ENCODE data around the gene KCNAB1. TPM values are rescaled to one million over a fixed set of nuclear protein-coding genes. Genes with fewer than 3 reads are reported as not detected.

Gene KCNAB1
- total RNA-seq, 1 experiment from 2014 or later = not detected

- POLR2A ChIA-PET (ENCODE audit: unreplicated experiment) = no interaction called here
- H3K9me2 ChIP-seq (replicated peaks; ENCODE audit: low read length) = no peaks in the 10 kb centered on the region
- H3F3A ChIP-seq (ENCODE audit: low read length, unreplicated experiment) = no peaks in the 10 kb centered on the region
- TF ChIP-seq EZH2phosphoT487 (IDR thresholded peaks at IDR 0.05; ENCODE audit: borderline replicate concordance, low read length) = no peak
- no peak for TF ChIP-seq CTCF (conservative IDR thresholded peaks at IDR 0.05; ENCODE audit: low read depth, low read length)
- TF ChIP-seq EZH2 (IDR thresholded peaks at IDR 0.05; ENCODE audit: low read length, unreplicated experiment) = no peak
- no peaks in the 10 kb centered on the region for H3K36me3 ChIP-seq (ENCODE audit: low read depth, low read length)
- no peaks in the 10 kb centered on the region for H3K79me2 ChIP-seq (ENCODE audit: low read length)
- DNase-seq (no peak), ATAC-seq (no peak)
- H4K20me1 ChIP-seq (ENCODE audit: low read length) = no peaks in the 10 kb centered on the region
- H3K4me1 ChIP-seq (ENCODE audit: insufficient read depth, low read length) = no peaks in the 10 kb centered on the region
- no peak overlapping the region for H3K27ac ChIP-seq (ENCODE audit: low read length)
- no peaks in the 10 kb centered on the region for H3K9me3 ChIP-seq (ENCODE audit: low read length)
- intact Hi-C loops (cut with micrococcal nuclease) = no loop called here
- no peak overlapping the region for H3K4me2 ChIP-seq (ENCODE audit: low read length)
- no peak overlapping the region for H2AFZ ChIP-seq (ENCODE audit: low read length)
- H3K27me3 ChIP-seq (ENCODE audit: low read length) = peaks cover 68% of the 10 kb centered on the region
- no TSS peak for BruUV-seq (replicated peaks)
- no peak overlapping the region for H3K9ac ChIP-seq (ENCODE audit: low read length)
- H3K4me3 ChIP-seq (ENCODE audit: low read length) = no peak overlapping the region
- CTCF ChIA-PET = no interaction called here
Observed at GRCh38 chr3:156126467-156126866, 6.1 kb downstream of the KCNAB1 start.

GRCh38 chr3:156131241-156131640 lies 10.9 kb downstream of the KCNAB1 start:
- peaks cover 84% of the 10 kb centered on the region for H3K27me3 ChIP-seq (ENCODE audit: low read length)
- H3K9me2 ChIP-seq (replicated peaks; ENCODE audit: low read length) = no peaks in the 10 kb centered on the region
- no peaks in the 10 kb centered on the region for H3K4me1 ChIP-seq (ENCODE audit: insufficient read depth, low read length)
- no peak overlapping the region for H3K27ac ChIP-seq (ENCODE audit: low read length)
- ChIA-PET CTCF (no interaction called here), POLR2A (ENCODE audit: unreplicated experiment) (no interaction called here)
- no peaks in the 10 kb centered on the region for H3K79me2 ChIP-seq (ENCODE audit: low read length)
- H4K20me1 ChIP-seq (ENCODE audit: low read length) = no peaks in the 10 kb centered on the region
- intact Hi-C loops (cut with micrococcal nuclease) = no loop called here
- no peak overlapping the region for H3K4me3 ChIP-seq (ENCODE audit: low read length)
- TF ChIP-seq EZH2 (IDR thresholded peaks at IDR 0.05; ENCODE audit: low read length, unreplicated experiment) (no peak), CTCF (conservative IDR thresholded peaks at IDR 0.05; ENCODE audit: low read depth, low read length) (no peak), EZH2phosphoT487 (IDR thresholded peaks at IDR 0.05; ENCODE audit: borderline replicate concordance, low read length) (no peak)
- no peak overlapping the region for H2AFZ ChIP-seq (ENCODE audit: low read length)
- no peaks in the 10 kb centered on the region for H3F3A ChIP-seq (ENCODE audit: low read length, unreplicated experiment)
- no TSS peak for BruUV-seq (replicated peaks)
- DNase-seq = no peak
- no peaks in the 10 kb centered on the region for H3K9me3 ChIP-seq (ENCODE audit: low read length)
- no peak overlapping the region for H3K4me2 ChIP-seq (ENCODE audit: low read length)
- no peak overlapping the region for H3K9ac ChIP-seq (ENCODE audit: low read length)
- no peaks in the 10 kb centered on the region for H3K36me3 ChIP-seq (ENCODE audit: low read depth, low read length)
- ATAC-seq = no peak

- DNase-seq (no peak), ATAC-seq (no peak)
- Histone ChIP-seq H3K9me2 (replicated peaks; ENCODE audit: low read length) (no peaks in the 10 kb centered on the region), H3K27me3 (ENCODE audit: low read length) (peaks cover 84% of the 10 kb centered on the region), H3K9ac (ENCODE audit: low read length) (no peak overlapping the region), H3K36me3 (ENCODE audit: low read depth, low read length) (no peaks in the 10 kb centered on the region), H3F3A (ENCODE audit: low read length, unreplicated experiment) (no peaks in the 10 kb centered on the region), H3K9me3 (ENCODE audit: low read length) (no peaks in the 10 kb centered on the region), H3K4me2 (ENCODE audit: low read length) (no peak overlapping the region), H3K27ac (ENCODE audit: low read length) (no peak overlapping the region), H2AFZ (ENCODE audit: low read length) (no peak overlapping the region), H3K79me2 (ENCODE audit: low read length) (no peaks in the 10 kb centered on the region), H4K20me1 (ENCODE audit: low read length) (no peaks in the 10 kb centered on the region), H3K4me1 (ENCODE audit: insufficient read depth, low read length) (no peaks in the 10 kb centered on the region), H3K4me3 (ENCODE audit: low read length) (no peak overlapping the region)
- TF ChIP-seq EZH2 (IDR thresholded peaks at IDR 0.05; ENCODE audit: low read length, unreplicated experiment) = no peak
- no peak for TF ChIP-seq EZH2phosphoT487 (IDR thresholded peaks at IDR 0.05; ENCODE audit: borderline replicate concordance, low read length)
- TF ChIP-seq CTCF (conservative IDR thresholded peaks at IDR 0.05; ENCODE audit: low read depth, low read length) = no peak
- POLR2A ChIA-PET (ENCODE audit: unreplicated experiment) = no interaction called here
- intact Hi-C loops (cut with micrococcal nuclease) = no loop called here
- BruUV-seq (replicated peaks) = no TSS peak
- CTCF ChIA-PET = no interaction called here
Observed at GRCh38 chr3:156131799-156132198, 11.4 kb downstream of the KCNAB1 start.

All from PC-3 (cell line).